Muscle layer of duodenum (tissue), 2 donors: Measurements from ENCODE around the gene C1RL.
A peak's percentile ranks its signal among the peaks of the same experiment; 100 is the strongest.
"Not testable (repeated sequence)": the region's sequence is repeated elsewhere in the genome, so short reads cannot be mapped to it uniquely, and the experiment has no call there.

Experiments used
- H3K27ac ChIP-seq: one replicate; pipeline ENCODE4 v1.7.0; 2013; ENCODE audit warnings: mild to moderate bottlenecking, low read length
- H3K27me3 ChIP-seq: one replicate; pipeline ENCODE4 v1.7.0; 2013; ENCODE audit warnings: low read depth, mild to moderate bottlenecking, control low read depth, low read length
- H3K36me3 ChIP-seq, 2 donors: one replicate each; pipeline ENCODE4 v1.7.0; 2013; ENCODE audit warnings: low read length in 2 of 2, control low read depth in 1 of 2, mild to moderate bottlenecking in 1 of 2; ENCODE audit not compliant: insufficient read depth in 2 of 2, control insufficient read depth in 1 of 2
- H3K4me1 ChIP-seq, 2 donors: one replicate each; pipeline ENCODE4 v1.7.0; 2013; ENCODE audit warnings: low read length in 2 of 2, mild to moderate bottlenecking in 2 of 2, control low read depth in 1 of 2, moderate library complexity in 1 of 2; ENCODE audit not compliant: insufficient read depth in 2 of 2, control insufficient read depth in 1 of 2
- H3K4me3 ChIP-seq, 2 donors: one replicate each; pipeline ENCODE4 v1.7.0; 2013; ENCODE audit warnings: low read length in 2 of 2, low read depth in 1 of 2, mild to moderate bottlenecking in 1 of 2
- H3K9me3 ChIP-seq, 2 donors: one replicate each; pipeline ENCODE4 v1.7.0; 2013; ENCODE audit warnings: low read length in 2 of 2, control low read depth in 1 of 2, mild to moderate bottlenecking in 1 of 2; ENCODE audit not compliant: control insufficient read depth in 1 of 2
- donor health status: healthy.

Gene C1RL

DNA sequence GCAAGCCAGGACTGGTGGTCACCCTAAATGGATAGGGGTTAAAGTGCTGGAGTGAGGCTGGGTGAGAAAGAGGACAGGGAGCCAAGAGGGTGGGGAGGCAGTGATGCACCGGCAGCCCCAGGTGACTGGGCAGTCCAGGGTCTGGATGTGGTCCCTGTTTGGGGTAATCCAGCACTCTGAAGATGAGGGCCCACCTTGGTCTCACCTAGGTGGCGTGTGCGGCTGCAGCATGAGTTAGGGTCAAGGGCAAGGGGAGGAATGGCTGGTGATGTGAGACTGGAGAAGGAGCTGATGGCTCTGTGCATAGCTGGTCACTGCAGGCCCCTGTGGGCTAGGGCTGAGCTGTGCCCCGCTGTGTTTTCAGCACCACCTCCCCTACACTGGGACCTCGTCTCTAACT lies 1.6 kb upstream of the C1RL start:
- Histone ChIP-seq H3K4me1 (peaks cover 7 to 10% of the 10 kb centered on the region in 2 donors), H3K4me3 (no peak overlapping the region), H3K9me3 (no peaks in the 10 kb centered on the region), H3K27ac (no peak overlapping the region), H3K36me3 (peaks cover 0 to 3% of the 10 kb centered on the region in 2 donors), H3K27me3 (no peaks in the 10 kb centered on the region)

- H3K27ac ChIP-seq: peak overlapping the region; percentile 86
- H3K4me1 ChIP-seq: peaks cover 7 to 10% of the 10 kb centered on the region in 2 donors
- no peaks in the 10 kb centered on the region for H3K9me3 ChIP-seq
- H3K4me3 ChIP-seq: peak overlapping the region; percentile 15 to 88
- no peaks in the 10 kb centered on the region for H3K27me3 ChIP-seq
- peaks cover 0 to 3% of the 10 kb centered on the region in 2 donors for H3K36me3 ChIP-seq
Observed at GRCh38 chr12:7109572-7109920, 532 bp upstream of the C1RL start.

- peak overlapping the region; percentile 98 for H3K27ac ChIP-seq
- no peaks in the 10 kb centered on the region for H3K9me3 ChIP-seq
- H3K4me1 ChIP-seq: peaks cover 5 to 7% of the 10 kb centered on the region in 2 donors
- no peaks in the 10 kb centered on the region for H3K27me3 ChIP-seq
- H3K4me3 ChIP-seq: peak overlapping the region; percentile 66 to 88
- peaks cover 3 to 13% of the 10 kb centered on the region in 2 donors for H3K36me3 ChIP-seq
Observed at GRCh38 chr12:7108003-7108795, 815 bp downstream of the C1RL start.

DNA sequence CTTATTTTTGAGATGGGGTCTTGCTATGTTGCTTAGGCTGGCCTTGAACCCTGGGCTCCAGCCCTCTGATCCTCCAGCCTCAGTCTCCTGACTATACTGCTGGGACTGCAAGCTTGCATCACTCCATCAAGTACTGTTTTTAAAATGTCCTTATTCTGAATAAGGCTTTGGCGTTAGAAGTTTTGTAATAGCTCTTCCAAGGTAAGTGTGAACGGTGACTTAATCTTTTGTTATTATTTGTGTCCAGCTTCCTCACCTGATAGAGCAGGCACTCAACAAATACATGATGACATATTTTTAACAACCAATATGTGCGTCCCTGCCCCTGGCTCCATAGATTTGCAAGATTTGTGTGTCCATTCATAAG lies 1.4 kb downstream of the C1RL start:
- Histone ChIP-seq H3K27me3 (no peaks in the 10 kb centered on the region), H3K4me1 (peaks cover 0 to 7% of the 10 kb centered on the region in 2 donors), H3K9me3 (no peaks in the 10 kb centered on the region), H3K27ac (peak overlapping the region; percentile 98), H3K36me3 (peaks cover 3 to 17% of the 10 kb centered on the region in 2 donors), H3K4me3 (peak overlapping the region; percentile 66 to 88)

DNA sequence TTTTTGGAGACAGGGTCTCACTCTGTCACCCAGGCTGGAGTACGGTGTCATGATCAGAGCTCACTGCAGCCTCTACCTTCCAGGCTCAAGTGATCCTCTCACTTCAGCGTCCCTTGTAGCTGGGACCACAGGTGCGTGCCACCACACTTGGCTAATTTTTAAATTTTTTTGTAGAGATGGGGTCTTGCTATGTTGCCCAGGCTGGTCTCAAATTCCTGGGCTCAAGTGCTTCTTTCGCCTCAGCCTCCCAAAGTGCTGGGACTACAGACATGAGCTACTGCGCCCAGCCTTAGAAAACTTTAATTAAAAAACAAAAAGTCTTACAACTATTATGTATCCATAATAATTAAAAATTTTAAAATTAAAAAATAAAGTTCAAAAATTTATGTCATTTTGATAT lies 1.8 kb downstream of the C1RL start:
- H3K27me3 ChIP-seq, H3K9me3 ChIP-seq, H3K4me1 ChIP-seq, H3K4me3 ChIP-seq, H3K27ac ChIP-seq: not testable (repeated sequence)
- peaks cover 3 to 17% of the 10 kb centered on the region in 2 donors for H3K36me3 ChIP-seq

GRCh38 chr12:7106082-7106481 lies 2.9 kb downstream of the C1RL start:
- H3K27me3 ChIP-seq: no peaks in the 10 kb centered on the region
- no peaks in the 10 kb centered on the region for H3K9me3 ChIP-seq
- H3K27ac ChIP-seq: no peak overlapping the region
- H3K36me3 ChIP-seq: peaks cover 3 to 21% of the 10 kb centered on the region in 2 donors
- peaks cover 0 to 7% of the 10 kb centered on the region in 2 donors for H3K4me1 ChIP-seq
- H3K4me3 ChIP-seq: no peak overlapping the region

GRCh38 chr12:7103837-7104584 lies 5.0 kb downstream of the C1RL start:
- Histone ChIP-seq H3K27ac (no peak overlapping the region), H3K9me3 (no peaks in the 10 kb centered on the region), H3K4me3 (no peak overlapping the region), H3K27me3 (no peaks in the 10 kb centered on the region), H3K36me3 (peaks cover 9 to 29% of the 10 kb centered on the region in 2 donors), H3K4me1 (no peaks in the 10 kb centered on the region)

DNA sequence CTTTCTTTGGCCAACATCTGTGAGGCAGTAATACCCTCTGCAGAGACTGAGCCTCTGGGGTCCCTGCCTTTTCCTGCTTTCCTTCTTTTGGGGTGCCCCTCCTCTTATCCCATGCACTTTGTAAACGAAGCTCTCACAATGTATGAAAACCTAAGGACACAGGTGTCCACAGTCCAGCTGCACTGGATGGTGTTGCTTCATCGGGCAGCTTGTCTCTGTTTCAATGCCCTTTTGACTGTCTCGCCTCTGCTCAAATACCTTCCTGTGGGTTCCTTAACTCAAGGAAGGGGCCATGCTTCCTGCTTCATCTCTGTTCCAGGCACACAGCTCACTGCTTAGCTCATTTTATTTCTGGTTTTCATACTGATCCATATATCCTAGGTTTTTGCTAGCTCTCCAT lies 6.4 kb downstream of the C1RL start:
- Histone ChIP-seq H3K4me3 (no peak overlapping the region), H3K27me3 (no peaks in the 10 kb centered on the region), H3K36me3 (peaks cover 9 to 33% of the 10 kb centered on the region in 2 donors), H3K4me1 (no peaks in the 10 kb centered on the region), H3K27ac (no peak overlapping the region), H3K9me3 (no peaks in the 10 kb centered on the region)

DNA sequence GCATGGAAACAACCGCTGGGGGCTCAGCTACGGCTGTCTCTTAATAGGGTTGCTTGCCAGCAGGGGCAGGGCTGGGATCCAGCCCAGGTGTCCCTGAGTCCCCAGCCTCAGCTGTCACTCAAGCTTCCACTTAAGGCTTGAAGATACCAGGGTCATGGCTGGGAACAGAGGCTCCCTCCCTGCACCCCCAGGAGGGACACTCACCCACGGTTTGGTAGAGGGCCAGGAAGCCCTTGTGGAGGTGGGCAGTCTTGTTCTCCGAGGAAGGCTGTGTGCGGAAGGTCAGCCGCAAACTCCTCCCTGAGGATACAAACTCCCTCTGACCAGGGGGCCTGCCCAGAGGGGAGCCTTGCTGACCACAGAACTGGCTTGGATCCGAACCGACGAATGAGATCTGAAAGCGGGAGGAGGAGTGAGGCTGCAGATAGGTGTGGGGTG lies 7.3 kb downstream of the C1RL start:
- Histone ChIP-seq H3K27ac (no peak overlapping the region), H3K36me3 (peaks cover 9 to 33% of the 10 kb centered on the region in 2 donors), H3K9me3 (no peaks in the 10 kb centered on the region), H3K4me3 (no peak overlapping the region), H3K27me3 (no peaks in the 10 kb centered on the region), H3K4me1 (no peaks in the 10 kb centered on the region)

DNA sequence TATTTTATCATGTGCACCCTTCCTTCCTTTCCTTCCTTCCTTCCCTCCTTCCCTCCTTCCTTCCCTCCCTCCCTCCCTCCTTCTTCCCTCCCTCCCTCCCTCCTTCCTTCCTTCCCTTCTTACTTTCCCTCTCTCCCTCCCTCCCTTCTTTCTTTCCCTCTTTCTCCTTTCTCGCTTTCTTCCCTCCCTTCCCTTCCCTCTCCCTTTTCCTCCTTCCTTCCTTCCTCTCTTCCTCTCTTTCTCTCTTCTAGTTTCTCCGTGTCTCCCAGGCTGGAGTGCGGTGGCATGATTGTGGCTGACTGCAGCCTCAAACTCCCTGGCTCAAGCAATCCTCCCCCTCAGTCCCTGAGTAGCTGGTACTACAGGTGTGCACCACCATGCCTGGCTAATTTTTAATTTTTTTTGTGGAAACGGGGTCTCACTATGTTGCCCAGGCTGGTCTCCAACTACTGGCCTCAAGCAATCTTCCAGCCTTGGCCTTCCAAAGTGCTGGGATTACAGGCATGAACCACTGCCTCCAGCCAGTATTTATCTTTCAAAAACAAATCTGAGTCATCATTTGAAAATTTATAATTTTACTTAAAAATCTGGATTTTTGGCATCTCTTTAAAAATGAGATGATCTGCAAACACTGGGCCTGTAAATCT lies 7.8 kb downstream of the C1RL start:
- Histone ChIP-seq H3K27ac (no peak overlapping the region), H3K4me3 (no peak overlapping the region)

DNA sequence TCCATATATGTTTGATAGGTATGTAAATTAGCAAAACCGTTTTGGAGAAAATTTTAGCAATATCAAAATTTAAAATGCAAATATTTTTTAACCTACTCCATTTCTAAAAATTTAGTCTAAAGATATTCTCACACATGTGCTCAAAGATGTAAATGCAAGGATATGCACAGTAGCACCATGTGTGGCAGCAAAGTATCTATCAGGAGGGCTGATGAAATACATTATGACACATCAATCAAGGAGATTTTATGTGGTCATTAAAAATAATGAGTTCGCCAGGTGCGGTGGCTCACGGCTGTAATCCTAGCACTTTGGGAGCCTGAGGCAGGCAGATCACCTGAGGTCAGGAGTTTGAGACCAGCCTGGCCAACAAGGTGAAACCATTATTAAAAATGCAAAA lies 8.8 kb downstream of the C1RL start:
- no peak overlapping the region for H3K4me3 ChIP-seq
- peaks cover 6 to 33% of the 10 kb centered on the region in 2 donors for H3K36me3 ChIP-seq

More for the DNA sequence above, 7.8 kb downstream of the C1RL start:
- Histone ChIP-seq H3K9me3 (no peaks in the 10 kb centered on the region), H3K4me1 (no peaks in the 10 kb centered on the region), H3K27me3 (no peaks in the 10 kb centered on the region), H3K36me3 (peaks cover 6 to 33% of the 10 kb centered on the region in 2 donors)

More for the DNA sequence above, 8.8 kb downstream of the C1RL start:
- no peaks in the 10 kb centered on the region for H3K4me1 ChIP-seq
- no peaks in the 10 kb centered on the region for H3K9me3 ChIP-seq
- no peaks in the 10 kb centered on the region for H3K27me3 ChIP-seq
- no peak overlapping the region for H3K27ac ChIP-seq
